GM18867 (cell line): Measurements from ENCODE around the gene HID1.
"Not testable (repeated sequence)": the region's sequence is repeated elsewhere in the genome, so short reads cannot be mapped to it uniquely, and the experiment has no call there.

Experiments used
- ATAC-seq: cut with Tn5 transposase; IDR thresholded peaks from one replicate; pipeline ENCODE4 v1.9.1; 2021; ENCODE audit warnings: mild to moderate bottlenecking, moderate library complexity; ENCODE audit not compliant: unreplicated experiment

Gene HID1

GRCh38 chr17:74969501-74969900, 3.1 kb downstream of the HID1 start:
- not testable (repeated sequence) for ATAC-seq

DNA sequence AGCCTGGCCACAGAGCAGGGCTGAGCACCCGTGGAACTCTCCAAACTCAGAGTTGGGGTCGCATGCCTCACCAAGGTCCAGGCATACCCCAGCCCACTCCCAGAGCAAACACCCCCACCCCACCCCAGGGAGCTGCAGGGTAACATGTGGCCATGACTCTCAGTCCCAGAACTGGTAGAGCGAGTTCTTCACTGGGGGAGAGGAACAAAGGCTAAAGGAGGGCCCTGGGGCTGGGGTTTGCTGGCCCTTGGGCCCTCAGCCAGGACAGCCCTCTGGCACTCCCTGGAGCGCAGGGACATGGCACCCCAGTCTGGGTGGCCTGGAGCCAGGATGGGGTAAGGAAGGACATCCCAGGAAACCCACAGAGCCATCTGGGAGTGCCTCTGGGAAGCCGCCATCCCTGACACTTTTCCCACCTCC, 4.2 kb downstream of the HID1 start:
- no peak for ATAC-seq

- ATAC-seq, result no peak
Observed at GRCh38 chr17:74964988-74965622, 7.5 kb downstream of the HID1 start.

DNA sequence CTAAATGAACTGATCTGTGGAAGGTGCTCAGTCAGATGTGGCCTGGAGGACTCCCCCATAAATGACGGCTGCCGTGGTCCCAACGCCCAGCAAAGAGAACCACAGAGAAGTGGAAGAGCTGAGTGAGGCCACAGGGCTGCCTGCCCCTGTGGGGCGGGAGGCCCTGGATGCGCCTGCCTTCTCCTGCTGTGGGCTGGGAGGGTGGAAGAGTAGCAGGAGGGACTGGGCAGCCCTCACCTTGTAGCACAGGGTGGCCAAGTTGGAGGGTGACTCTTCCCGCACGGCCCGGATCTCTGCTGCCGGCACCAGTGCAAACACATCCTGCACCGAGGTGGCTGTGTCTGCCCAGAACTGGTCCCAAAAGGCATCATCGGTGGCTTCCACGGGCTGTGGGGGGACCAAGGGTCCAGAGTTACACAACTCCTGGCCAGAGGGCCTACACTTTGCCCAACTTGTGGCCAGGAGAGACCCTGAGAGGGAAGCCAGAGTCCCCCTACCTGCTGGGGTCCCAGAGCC, 8.3 kb downstream of the HID1 start:
- no peak for ATAC-seq

- no peak for ATAC-seq
Observed at GRCh38 chr17:74963656-74964055, 8.9 kb downstream of the HID1 start.

DNA sequence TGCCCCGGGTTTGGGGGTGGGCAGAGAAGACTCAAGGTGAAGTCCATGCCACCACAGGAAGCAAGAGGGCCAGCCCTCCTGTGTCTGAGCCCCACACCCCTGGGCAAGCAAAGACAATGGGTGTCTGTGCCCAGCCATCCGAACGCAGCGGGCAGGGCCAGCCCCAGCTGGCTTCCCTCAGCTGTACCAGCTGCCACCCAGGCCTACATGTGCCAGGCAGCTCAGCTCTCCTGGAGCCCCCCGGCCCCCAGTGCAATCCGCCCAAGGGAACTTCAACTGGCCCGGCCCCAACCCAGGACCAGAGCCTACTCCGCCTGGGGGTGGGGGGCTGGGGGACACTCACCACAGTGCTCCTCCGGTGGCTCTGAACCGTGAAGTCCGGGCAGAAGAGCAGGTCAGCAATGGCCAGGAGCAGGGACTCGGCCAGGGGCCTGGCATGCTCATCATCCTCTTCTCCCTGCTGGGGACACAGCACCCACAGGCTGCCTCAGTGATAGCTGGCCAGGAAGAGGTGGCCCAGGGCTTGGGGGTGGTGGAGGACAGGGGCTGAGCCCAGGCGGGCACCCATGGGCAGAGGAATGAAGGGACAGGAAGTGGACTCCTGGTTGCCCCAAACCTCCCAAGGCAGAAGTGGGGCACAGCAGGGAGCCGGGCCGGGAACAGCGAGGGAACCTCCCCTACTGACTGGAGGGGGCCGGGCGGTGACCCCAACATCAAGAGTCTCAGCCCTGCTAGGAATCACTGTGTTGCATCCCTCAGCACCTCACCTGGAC, 9.8 kb downstream of the HID1 start:
- ATAC-seq, result no peak

GRCh38 chr17:74961657-74962350, 10.8 kb downstream of the HID1 start:
- ATAC-seq, result no peak

DNA sequence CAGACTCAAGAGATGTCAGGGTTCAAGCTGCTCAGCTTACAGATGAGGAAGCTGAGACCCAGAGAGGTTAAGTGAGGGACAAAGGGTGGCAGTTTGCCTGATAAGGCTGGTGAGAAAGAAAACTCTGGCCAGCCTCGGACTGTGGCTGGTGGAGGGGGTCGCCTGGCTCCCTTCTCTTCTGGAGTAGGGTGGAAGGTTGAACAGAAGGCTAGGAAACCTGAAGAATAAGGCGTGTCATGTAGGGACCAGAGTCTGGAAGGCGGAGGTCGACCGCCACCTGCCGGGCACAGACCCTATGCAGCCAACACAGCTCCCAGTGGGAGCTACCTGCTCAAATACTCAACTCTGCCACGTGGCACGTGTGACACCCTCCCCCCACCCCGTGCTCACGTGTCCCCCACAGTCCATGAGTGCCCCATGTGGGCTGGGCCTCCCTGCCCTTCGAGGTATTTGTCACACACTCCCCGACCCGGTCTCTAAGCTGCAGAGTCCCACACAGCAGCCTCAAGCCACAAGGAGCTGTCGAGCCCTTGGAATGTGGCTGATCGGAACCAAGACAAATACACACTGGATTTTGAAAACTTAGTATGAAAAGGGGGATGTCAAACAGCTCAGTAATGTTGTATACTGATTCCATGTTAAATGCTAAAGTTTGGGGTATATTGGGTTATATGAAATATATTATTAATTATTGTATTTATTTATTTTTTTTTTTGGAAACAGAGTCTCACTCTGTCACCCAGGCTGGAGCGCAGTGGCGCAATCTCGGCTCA, 11.8 kb downstream of the HID1 start:
- no peak for ATAC-seq

DNA sequence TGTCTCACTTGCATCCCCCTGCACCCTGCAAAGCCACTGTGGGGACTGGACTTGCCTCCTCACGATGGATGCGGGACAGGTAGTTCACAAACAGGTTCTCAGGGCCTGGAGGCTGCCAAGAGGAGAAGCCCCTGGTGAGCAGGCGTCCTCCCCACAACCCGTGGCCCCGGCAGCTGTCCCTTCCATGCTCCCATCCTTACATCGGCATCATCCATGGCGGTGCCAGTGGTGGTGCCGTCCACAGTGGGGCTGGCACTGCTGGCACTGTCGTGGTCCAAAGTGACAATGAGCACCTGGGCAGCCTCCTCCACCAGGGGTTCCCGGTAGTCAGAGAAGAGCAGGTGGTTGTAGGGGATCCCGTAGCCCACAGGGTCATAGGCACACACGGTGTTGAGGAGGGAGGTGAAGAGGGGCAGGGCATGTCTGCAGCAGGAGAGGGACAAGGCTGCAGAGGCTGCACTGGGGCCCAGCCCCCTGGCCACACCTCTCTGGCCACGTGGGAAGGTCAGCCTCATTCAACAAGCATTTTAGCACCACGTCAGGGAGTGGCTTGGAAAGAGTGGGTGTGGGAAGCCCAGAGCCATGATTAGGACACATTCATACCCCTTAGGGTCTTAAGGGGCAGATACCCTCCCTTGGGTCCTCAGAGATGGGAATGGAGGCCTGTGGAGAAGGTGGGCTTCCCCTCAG, 12.6 kb downstream of the HID1 start:
- no peak for ATAC-seq

GRCh38 chr17:74957935-74958740, 14.4 kb downstream of the HID1 start:
- ATAC-seq, result no peak

- ATAC-seq, result no peak
Observed at GRCh38 chr17:74956093-74956492, 16.5 kb downstream of the HID1 start.

GRCh38 chr17:74954665-74955421, 17.7 kb downstream of the HID1 start:
- no peak for ATAC-seq

GRCh38 chr17:74954115-74954514, 18.4 kb downstream of the HID1 start:
- no peak for ATAC-seq

GRCh38 chr17:74953134-74953687, 19.3 kb downstream of the HID1 start:
- no peak for ATAC-seq

DNA sequence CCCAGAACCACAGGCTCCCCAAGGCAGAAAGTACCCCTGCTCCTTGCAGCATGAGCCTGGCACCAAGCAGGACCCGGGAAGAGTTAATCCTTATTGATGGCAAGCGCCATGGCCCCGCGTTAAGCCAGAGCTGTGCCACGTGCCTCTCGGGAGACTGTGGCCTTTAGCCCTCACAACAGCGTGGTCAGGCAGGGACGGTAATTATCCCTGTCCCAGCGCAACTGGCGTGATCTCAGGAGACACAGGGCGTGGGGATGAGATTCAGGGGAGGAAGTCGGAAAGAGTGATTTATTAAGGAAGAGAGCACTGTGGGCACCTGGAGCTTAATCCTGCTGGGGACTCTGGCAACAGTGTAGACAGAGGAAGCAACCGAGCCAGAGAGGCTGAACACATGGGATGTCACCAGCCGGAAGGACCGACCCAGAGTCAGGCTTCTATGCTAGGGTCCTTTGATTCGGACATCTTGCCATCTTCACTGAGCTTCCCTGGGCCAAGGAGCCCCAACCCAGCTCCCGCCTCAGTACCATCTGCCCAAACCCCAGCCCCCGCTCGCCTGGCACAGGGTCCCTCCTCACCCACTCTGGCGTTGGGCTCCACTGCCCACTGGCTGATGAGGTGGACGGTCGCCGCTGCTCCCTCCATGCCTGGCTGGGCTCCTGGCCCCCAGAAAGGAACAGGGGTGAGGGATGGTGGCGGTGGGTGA, 20.0 kb downstream of the HID1 start:
- ATAC-seq, result no peak

GRCh38 chr17:74951680-74952421, 20.7 kb downstream of the HID1 start:
- ATAC-seq, result no peak

- ATAC-seq, result no peak
Observed at GRCh38 chr17:74951065-74951464, 21.5 kb downstream of the HID1 start.
